ENCODE results near the gene WDR3. TPM values are rescaled to one million over a fixed set of nuclear protein-coding genes. Genes with fewer than 3 reads are reported as not detected.

The WDR3 gene
- total and polyA plus RNA-seq, 10 of the 15 experiments (the other 5 are each of a cell fraction or from before 2014, with no cell fraction given), result 24.0 to 66.5 (median 42.9) TPM

- Histone ChIP-seq H3K27ac (ENCODE audit: control insufficient read depth, insufficient read depth) (no peak overlapping the region), H3K4me1 (ENCODE audit: control insufficient read depth, insufficient read depth, low read length) (no peaks in the 10 kb centered on the region), H4K20me1 (ENCODE audit: control insufficient read depth, insufficient read depth) (no peaks in the 10 kb centered on the region), H3K4me2 (ENCODE audit: control insufficient read depth, insufficient read depth) (no peak overlapping the region), H3K27me3 (replicated peaks in 1 of 2; ENCODE audit: control insufficient read depth in 2 of 2, insufficient read depth in 2 of 2, low read length in 1 of 2) (no peaks in the 10 kb centered on the region), H2AFZ (ENCODE audit: control insufficient read depth, low read depth, low read length) (no peak overlapping the region), H3K36me3 (ENCODE audit: control insufficient read depth in 2 of 2, insufficient read depth in 2 of 2, low read length in 1 of 2) (peaks cover 4 to 33% of the 10 kb centered on the region in 2 experiments), H3K9me3 (replicated peaks; ENCODE audit: control insufficient read depth, insufficient read depth, low read length) (no peaks in the 10 kb centered on the region), H3K9ac (ENCODE audit: control insufficient read depth, insufficient read depth, low read length) (no peak overlapping the region), H3K4me3 (no peak overlapping the region), H3K79me2 (ENCODE audit: control insufficient read depth, insufficient read depth, low read length) (no peaks in the 10 kb centered on the region)
- TF ChIP-seq NRF1 (conservative IDR thresholded peaks at IDR 0.05; ENCODE audit: low read depth, low read length) (no peak), CEBPZ (IDR thresholded peaks at IDR 0.05; ENCODE audit: low read depth, low read length) (no peak), ZNF24 (IDR thresholded peaks at IDR 0.05) (no peak), NR2C1 (IDR thresholded peaks at IDR 0.05) (no peak), NFXL1 (IDR thresholded peaks at IDR 0.05; ENCODE audit: borderline replicate concordance) (no peak)
- FAIRE-seq (no peak), ATAC-seq (no peak), DNase-seq (ENCODE audit: low read depth, low spot score) (no peak)
- ChIA-PET POLR2A (no interaction called here), CTCF (interaction anchor here (1.4 kb wide), 1 partner anchor 9 kb away, joined by 3 read pairs; no protein-coding TSS in a partner anchor), SMC1A (ENCODE audit: uncharacterized antibody, unreplicated experiment) (interaction anchor here (0.6 to 1.6 kb wide), 3 partner anchors 9 to 39 kb away, joined by 3 to 4 read pairs (median 3); no protein-coding TSS in a partner anchor), RAD21 (ENCODE audit: unreplicated experiment) (no interaction called here)
- WGBS (ENCODE audit: insufficient coverage, insufficient replicate concordance, low lambda C conversion rate, missing lambda C conversion rate), result 100% methylated on average over 1 of the region's 1 CpG
- intact Hi-C loops (cut with micrococcal nuclease; ENCODE audit: unreplicated experiment), result no loop called here
- no TSS peak for BruUV-seq (replicated peaks)
- in situ Hi-C loops (cut with MboI), result no loop called here
These were observed 22.8 kb downstream of the WDR3 start for GRCh38 chr1:117952386-117952785.
